ENCODE results near the gene GM2A. TPM values are rescaled to one million over a fixed set of nuclear protein-coding genes. Genes with fewer than 3 reads are reported as not detected.
"Not testable (repeated sequence)": the region's sequence is repeated elsewhere in the genome, so short reads cannot be mapped to it uniquely, and the experiment has no call there.

The GM2A gene
- total and polyA plus RNA-seq, 2 donors (not counting 1 experiment from before 2014, with no cell fraction given), result 29.8 to 82.7 TPM

DNA sequence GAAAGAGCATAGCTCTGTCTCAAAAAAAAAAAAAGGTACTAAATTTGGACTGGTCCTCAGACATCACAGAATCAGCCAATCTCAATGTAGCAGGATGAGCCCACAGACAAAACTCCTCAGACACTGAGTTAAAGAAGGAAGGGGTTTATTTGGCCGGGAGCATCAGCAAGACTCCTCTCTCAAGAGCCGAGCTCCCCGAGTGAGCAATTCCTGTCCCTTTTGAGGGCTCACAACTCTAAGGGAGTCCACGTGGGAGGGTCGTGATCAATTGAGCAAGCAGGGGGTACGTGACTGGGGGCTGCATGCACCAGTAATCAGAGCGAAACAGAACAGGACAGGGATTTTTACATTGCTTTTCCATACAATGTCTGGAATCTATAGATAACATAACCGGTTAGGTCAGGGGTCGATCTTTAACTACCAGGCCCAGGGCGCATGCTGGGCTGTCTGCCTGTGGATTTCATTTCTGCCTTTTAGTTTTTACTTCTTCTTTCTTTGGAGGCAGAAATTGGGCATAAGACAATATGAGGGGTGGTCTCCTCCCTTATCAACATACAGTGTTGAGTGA is 12.6 kb upstream of the GM2A start:
- H3K27me3 ChIP-seq (replicated peaks in 1 of 4; ENCODE audit: control extremely low read depth in 1 of 4, control insufficient read depth in 3 of 4, insufficient read depth in 4 of 4, low read length in 3 of 4); H3K27me3 Mint-ChIP-seq; H3K36me3 ChIP-seq (replicated peaks in 1 of 2; ENCODE audit: control extremely low read depth in 1 of 2, control insufficient read depth in 1 of 2, extremely low read depth in 1 of 2, insufficient read depth in 2 of 2, low read length in 1 of 2); H2AFZ ChIP-seq (ENCODE audit: insufficient read depth, low read depth, low read length, poor library complexity, severe bottlenecking); H3K9ac ChIP-seq (ENCODE audit: low read length); H3K9me3 Mint-ChIP-seq (ENCODE audit: insufficient read depth); H3K9me3 ChIP-seq (ENCODE audit: control extremely low read depth in 1 of 3, control insufficient read depth in 2 of 3, insufficient read depth in 1 of 3, low read length in 2 of 3); intact Hi-C loops (cut with micrococcal nuclease); H3K4me3 ChIP-seq (ENCODE audit: control extremely low read depth in 1 of 5, extremely low read depth in 1 of 5, insufficient read depth in 1 of 5, low read depth in 2 of 5, low read length in 4 of 5); H4K20me1 ChIP-seq (ENCODE audit: control insufficient read depth, insufficient read depth, low read length, poor library complexity, severe bottlenecking); DNase-seq; ATAC-seq (ENCODE audit: low read depth): not testable (repeated sequence)
- ChIA-PET CTCF (interaction anchor here (0.6 to 14.0 kb wide), 20 partner anchors 11 to 439 kb away, joined by 3 to 299 read pairs (median 10); partner anchors contain the start of genes CCDC69 and GM2A), POLR2A (interaction anchor here (0.6 to 1.0 kb wide), 3 partner anchors 12 to 28 kb away, joined by 3 to 9 read pairs (median 5); partner anchors contain the start of gene GM2A)
- peak overlapping the region; percentile 46 for H3K4me2 ChIP-seq (replicated peaks; ENCODE audit: low read depth, low read length, poor library complexity, severe bottlenecking)
- Mint-ChIP-seq H3K4me1 (peaks cover 88% of the 10 kb centered on the region), H3K4me3 (peak overlapping the region; percentile 37), H3K27ac (peak overlapping the region; percentile 64)
- H3K4me1 ChIP-seq (ENCODE audit: control insufficient read depth in 2 of 2, insufficient read depth in 2 of 2, low read length in 2 of 2), result peaks cover 72 to 75% of the 10 kb centered on the region in 2 donors
- H3K27ac ChIP-seq (ENCODE audit: low read length in 2 of 2), result peak overlapping the region in 1 of 2 donors; percentile 12
- peaks cover 31% of the 10 kb centered on the region for H3K79me2 ChIP-seq (ENCODE audit: control insufficient read depth, insufficient read depth, low read length)
- WGBS (ENCODE audit: insufficient coverage), result 77% methylated on average over 3 of the region's 10 CpGs

- no peak overlapping the region for H2AFZ ChIP-seq (ENCODE audit: insufficient read depth, low read depth, low read length, poor library complexity, severe bottlenecking)
- peaks cover 28% of the 10 kb centered on the region for H3K79me2 ChIP-seq (ENCODE audit: control insufficient read depth, insufficient read depth, low read length)
- TF ChIP-seq EZH2 (IDR thresholded peaks at IDR 0.05; ENCODE audit: borderline replicate concordance, insufficient read depth, low read depth, low read length, poor library complexity, severe bottlenecking), result no peak
- TF ChIP-seq, protein P1, sequence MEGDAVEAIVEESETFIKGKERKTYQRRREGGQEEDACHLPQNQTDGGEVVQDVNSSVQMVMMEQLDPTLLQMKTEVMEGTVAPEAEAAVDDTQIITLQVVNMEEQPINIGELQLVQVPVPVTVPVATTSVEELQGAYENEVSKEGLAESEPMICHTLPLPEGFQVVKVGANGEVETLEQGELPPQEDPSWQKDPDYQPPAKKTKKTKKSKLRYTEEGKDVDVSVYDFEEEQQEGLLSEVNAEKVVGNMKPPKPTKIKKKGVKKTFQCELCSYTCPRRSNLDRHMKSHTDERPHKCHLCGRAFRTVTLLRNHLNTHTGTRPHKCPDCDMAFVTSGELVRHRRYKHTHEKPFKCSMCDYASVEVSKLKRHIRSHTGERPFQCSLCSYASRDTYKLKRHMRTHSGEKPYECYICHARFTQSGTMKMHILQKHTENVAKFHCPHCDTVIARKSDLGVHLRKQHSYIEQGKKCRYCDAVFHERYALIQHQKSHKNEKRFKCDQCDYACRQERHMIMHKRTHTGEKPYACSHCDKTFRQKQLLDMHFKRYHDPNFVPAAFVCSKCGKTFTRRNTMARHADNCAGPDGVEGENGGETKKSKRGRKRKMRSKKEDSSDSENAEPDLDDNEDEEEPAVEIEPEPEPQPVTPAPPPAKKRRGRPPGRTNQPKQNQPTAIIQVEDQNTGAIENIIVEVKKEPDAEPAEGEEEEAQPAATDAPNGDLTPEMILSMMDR (IDR thresholded peaks at IDR 0.05), result no peak
- H3K27ac ChIP-seq (ENCODE audit: low read length in 2 of 2), result peak overlapping the region in 1 of 2 donors; percentile 12
- intact Hi-C loops (cut with micrococcal nuclease), result loop anchor here (1.0 kb wide), 1 partner anchor 11 kb away; no protein-coding TSS in a partner anchor
- ATAC-seq (ENCODE audit: low read depth) (no peak), DNase-seq (no peak)
- H3K9me3 ChIP-seq (ENCODE audit: control extremely low read depth in 1 of 3, control insufficient read depth in 2 of 3, insufficient read depth in 1 of 3, low read length in 2 of 3), result no peaks in the 10 kb centered on the region
- Mint-ChIP-seq H3K4me1 (peaks cover 85% of the 10 kb centered on the region), H3K27ac (peak overlapping the region; percentile 64), H3K4me3 (peak overlapping the region; percentile 26), H3K9me3 (ENCODE audit: insufficient read depth) (no peaks in the 10 kb centered on the region), H3K27me3 (no peaks in the 10 kb centered on the region)
- no peaks in the 10 kb centered on the region for H3K27me3 ChIP-seq (replicated peaks in 1 of 4; ENCODE audit: control extremely low read depth in 1 of 4, control insufficient read depth in 3 of 4, insufficient read depth in 4 of 4, low read length in 3 of 4)
- H3K36me3 ChIP-seq (replicated peaks in 1 of 2; ENCODE audit: control extremely low read depth in 1 of 2, control insufficient read depth in 1 of 2, extremely low read depth in 1 of 2, insufficient read depth in 2 of 2, low read length in 1 of 2), result no peaks in the 10 kb centered on the region
- no peaks in the 10 kb centered on the region for H4K20me1 ChIP-seq (ENCODE audit: control insufficient read depth, insufficient read depth, low read length, poor library complexity, severe bottlenecking)
- WGBS (ENCODE audit: insufficient coverage), result 67% methylated on average over 2 of the region's 2 CpGs
- H3K9ac ChIP-seq (ENCODE audit: low read length), result no peak overlapping the region
- CTCF ChIA-PET, result interaction anchor here (0.8 to 14.0 kb wide), 16 partner anchors 10 to 439 kb away, joined by 3 to 299 read pairs (median 13); partner anchors contain the start of genes CCDC69 and GM2A
- H3K4me2 ChIP-seq (replicated peaks; ENCODE audit: low read depth, low read length, poor library complexity, severe bottlenecking), result peak overlapping the region; percentile 46
- H3K4me3 ChIP-seq (ENCODE audit: control extremely low read depth in 1 of 5, extremely low read depth in 1 of 5, insufficient read depth in 1 of 5, low read depth in 2 of 5, low read length in 4 of 5), result no peak overlapping the region
- H3K4me1 ChIP-seq (ENCODE audit: control insufficient read depth in 2 of 2, insufficient read depth in 2 of 2, low read length in 2 of 2), result peaks cover 68% of the 10 kb centered on the region in 2 donors
- POLR2A ChIA-PET, result interaction anchor here (0.7 to 1.0 kb wide), 5 partner anchors 10 to 159 kb away, joined by 3 to 9 read pairs (median 3); partner anchors contain the start of gene GM2A
Observed at GRCh38 chr5:151240924-151241635, 11.9 kb upstream of the GM2A start.

Measured in B cell (primary cell).